CMK (cell line): ENCODE measurements around the gene PCLO.
A peak's percentile ranks its signal among the peaks of the same experiment; 100 is the strongest.
"Not testable (repeated sequence)": the region's sequence is repeated elsewhere in the genome, so short reads cannot be mapped to it uniquely, and the experiment has no call there.

Experiments used
- DNase-seq: peaks from one replicate; pipeline ENCODE4 v3.0.0-alpha.2; 2010; ENCODE audit warnings: low read depth

The PCLO gene

DNA sequence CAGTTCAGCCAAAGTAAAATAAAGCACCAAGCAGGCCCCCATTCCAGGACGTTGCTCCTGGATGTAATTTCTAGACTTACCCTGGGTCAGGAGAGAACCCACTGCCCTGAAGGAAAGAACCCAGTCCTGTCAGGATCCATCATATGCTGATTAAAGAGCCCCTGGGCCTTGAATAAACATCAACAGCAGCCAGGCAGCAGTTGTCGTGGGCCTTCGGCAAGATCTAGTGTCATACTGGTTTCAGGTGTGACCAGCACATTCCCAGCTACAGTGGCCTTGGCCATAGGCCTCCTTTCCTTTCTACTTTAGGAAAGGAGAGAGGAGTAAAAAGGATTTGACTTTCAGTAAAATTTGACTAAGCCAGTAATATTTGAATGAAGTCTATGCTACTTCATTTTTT is 430.0 kb downstream of the PCLO start:
- no peak for DNase-seq

DNA sequence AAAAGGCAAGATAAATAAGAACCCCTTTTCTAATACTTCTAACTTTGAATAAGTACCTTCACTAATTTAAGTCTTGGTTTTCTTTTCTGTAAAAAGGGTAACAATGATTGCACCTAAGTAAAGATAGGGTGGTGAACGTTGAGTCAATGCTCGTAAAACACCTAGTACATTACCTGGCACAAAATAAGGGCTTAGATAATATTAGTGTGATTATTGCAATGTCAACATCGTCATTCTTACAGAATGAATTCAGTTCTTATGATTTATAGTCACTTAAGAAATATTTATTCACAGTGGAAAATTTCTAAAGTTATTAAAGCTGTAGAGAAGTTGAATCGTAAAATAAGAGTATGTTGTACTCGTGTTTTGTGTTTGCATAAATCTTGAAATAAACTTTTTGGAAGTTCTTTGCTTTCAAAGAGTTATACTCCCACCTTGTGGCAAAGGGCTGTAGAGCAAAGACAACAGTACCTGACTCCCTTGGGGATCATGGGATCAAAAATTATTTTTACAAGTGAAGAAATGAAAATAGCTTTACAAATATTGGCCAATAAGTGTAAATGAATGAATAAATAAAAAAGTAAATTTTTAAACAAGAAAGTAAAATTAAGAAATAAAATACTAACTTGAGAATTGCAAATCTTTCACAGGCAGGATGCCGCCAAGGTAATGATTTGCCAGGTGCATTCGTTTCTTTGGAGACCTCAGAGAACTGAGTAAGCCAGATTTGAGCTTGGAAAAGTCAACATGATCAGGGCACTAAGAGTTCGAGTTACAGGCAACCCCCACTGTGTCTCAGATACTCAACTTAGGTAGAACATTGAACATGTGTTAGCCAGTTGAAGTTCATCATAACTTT is 433.3 kb downstream of the PCLO start:
- peak; percentile 14 for DNase-seq

DNA sequence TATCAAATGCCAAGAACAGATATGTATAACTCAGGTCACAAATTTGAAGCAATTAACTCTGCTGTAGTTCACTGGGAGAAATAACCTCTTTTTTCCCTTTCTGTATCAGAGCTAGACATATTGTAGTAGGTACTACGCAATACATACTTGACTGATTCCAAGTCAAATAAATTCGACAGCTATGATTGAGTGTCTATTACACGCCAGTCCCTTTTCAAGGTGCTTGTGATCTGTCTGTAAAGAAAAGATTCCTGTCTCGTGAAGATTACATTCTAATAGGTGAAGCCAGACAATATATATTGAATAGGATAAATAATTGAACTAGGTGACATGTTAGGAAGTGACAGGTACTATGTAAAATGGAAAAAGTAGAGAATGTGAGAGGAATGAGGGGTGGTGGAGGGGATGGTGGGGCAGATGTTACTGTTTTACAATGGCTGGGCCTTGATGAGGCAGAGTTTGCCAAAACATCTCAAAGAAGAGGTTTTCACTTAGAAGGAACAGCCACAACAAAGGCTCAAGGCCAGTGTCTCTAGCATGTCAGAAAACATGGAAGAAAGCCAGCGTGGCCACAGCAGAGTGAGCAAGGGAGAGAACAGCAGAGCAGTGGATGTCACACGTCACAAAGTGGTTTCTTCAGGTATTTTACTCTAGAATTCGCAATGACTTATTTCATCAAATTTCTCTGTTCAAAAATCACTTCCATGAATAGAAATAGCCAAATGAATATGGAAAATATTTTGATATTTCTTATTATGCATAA is 436.5 kb downstream of the PCLO start:
- DNase-seq = no peak

DNA sequence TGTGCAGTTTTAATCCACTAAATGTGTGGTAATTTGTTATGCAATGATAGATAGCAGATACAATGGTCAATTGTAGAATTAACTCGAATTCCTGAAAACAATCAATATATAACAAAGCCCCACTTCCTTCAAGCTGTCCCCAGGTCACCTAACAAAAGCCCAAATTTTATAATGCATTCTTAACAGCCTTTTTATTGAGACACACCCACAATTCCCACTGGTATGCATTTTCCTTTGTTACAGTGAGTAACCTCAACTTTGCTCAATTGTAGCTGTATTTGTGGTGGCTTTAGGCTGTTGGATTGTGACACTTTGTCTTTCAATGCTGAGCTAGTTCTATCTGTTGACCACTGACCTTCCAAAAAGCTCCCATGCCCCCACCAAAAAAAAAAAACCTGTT is 439.3 kb downstream of the PCLO start:
- DNase-seq = no peak

DNA sequence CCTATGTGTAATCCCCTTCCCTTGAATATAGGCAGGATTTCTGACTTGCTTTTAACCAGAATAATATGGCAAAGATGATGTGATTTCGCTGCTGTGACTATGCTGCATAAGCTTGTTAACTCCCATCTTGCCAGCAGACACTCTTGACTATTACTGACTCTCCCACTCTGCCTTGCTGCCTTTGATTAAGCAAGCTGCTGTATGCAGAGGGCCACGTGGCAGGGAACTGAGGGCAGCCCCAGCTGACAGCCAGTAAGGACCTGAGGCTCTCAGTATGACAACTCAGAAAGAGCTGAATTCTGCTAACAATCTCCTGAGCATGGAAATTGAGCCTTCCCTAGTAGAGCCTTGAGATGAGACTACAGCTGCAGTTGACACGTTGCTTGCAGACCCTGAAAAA is 439.7 kb downstream of the PCLO start:
- no peak for DNase-seq

DNA sequence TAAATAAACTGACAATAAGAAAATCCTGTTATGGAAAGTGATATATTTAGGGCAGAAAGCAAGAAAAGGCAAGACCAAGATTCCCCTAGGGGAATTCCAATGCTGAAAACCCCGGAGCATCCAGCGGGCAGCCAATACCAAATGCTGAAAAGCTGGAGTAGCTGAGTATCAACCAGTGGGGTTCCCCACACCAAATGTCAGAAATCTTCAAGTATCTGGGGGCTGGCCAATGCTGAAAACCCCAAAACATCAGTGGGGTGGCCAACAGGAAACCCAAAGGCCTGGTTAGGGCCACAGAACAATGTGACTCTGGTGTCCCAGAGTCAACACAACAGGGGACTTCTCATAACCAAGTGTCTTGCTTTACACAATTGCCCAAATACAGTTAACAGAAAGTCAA is 447.3 kb downstream of the PCLO start:
- DNase-seq = no peak

DNA sequence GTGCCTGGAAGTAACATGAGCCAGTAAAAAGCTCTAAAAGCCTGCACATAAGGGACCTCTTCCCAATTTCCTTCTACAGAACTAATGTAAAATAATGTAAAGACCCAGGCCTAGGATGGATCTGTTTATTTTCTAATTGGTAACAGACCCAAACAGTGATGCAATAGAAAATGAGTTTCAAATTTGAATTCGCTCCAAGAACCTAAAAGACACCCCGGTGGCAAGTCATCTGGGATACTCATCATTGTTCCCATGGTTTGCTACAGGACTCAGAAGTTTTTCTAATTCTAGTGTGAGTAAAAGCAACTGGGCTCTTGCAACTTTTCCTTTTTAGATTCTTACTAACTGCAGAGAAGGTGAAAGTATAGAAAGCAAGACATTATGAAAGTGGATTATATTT is 447.8 kb downstream of the PCLO start:
- no peak for DNase-seq

DNA sequence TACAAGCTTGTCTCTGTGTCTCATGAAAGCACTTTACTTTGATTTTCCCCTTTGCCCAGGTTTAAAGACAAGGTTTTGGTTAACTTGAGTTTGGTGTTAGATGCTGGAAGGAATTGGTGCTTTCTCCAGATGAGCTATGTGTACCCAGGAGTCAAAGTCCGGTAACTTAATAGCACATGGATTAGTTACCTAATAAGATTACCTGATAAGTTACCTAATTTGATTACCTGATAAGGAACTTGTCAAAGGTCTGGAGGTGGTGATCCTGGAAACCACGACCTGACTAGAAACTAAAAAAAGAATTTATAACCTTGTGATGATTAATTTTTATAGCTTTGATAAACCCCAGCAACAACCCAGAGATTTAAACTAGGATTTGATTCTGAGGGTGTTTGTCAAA is 449.2 kb downstream of the PCLO start:
- no peak for DNase-seq

DNA sequence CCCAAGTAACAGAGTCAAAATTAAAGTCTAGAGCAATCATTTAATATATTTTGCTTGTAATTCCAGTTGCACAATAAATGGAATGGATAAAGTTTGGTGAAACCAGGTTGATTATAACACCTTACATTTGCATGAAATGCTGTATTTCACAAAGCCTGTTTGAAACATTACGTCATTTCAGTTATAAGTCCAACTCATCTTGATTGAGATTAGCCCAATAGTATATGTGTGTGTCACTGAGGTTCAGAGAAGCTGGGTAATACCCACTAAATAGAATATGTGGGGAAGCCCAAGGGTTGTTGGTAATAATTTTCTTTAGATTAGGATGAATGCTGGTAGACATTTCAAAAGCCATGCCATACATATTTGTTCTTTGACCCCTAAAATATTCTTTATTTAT is 456.3 kb downstream of the PCLO start:
- not testable (repeated sequence) for DNase-seq

DNA sequence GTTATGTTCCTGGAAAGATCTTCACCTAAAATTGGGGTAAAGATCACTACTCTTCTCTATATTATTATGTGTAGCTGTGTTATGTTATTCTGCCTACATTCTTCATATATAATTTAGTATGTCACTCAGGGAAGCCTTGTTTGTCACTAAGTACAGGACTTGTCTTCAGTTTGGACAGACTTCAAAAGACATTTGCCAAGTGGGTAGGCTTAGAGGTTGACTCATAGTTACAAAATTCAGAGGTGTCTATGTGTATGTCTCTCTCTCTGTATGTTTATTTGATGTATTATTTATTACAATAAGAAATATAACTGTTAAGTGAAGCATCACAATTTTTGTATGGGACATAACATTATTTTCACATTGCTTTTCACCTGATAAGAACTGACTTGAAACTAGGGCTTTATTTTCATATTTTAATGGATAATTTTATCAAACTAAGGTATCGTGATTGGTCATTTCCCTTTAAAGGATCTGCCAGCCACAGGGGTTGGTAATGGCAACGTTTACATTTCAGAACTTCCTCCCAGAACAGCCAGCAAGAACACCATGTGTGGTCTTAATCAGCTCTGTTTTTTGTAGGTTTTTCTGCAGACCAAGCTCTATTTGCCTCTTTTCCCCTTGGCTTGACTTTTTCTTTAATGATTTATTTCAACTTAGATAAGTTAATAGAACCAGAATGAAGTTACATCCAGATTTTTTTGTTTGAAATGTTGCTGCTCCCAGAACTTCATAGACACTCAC is 457.0 kb downstream of the PCLO start:
- DNase-seq = no peak

DNA sequence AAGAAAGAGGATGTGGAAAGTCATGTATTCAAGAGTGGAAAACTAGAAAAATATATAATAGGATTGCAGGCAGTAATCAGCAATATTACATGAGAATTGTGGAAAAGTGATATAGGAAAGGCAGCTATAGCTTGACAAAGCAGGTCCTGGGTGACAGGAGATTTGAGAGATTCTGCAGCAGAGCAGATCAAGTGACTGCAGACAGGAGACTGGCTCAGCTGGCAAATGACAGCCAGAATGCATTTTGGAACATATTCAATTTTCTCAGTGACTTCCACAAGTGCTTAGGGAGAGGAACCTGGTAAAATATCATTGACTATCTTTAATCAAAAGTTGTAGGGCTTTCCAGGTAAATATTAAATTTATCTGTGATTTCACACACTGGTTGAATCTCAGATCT is 458.6 kb downstream of the PCLO start:
- no peak for DNase-seq
